ENCODE measurements around the gene IGSF3. TPM values are rescaled to one million over a fixed set of nuclear protein-coding genes. Genes with fewer than 3 reads are reported as not detected.

Gene IGSF3
- total RNA-seq, 4 donors from 2014 or later = 15.7 to 63.2 (median 49.2) TPM

DNA sequence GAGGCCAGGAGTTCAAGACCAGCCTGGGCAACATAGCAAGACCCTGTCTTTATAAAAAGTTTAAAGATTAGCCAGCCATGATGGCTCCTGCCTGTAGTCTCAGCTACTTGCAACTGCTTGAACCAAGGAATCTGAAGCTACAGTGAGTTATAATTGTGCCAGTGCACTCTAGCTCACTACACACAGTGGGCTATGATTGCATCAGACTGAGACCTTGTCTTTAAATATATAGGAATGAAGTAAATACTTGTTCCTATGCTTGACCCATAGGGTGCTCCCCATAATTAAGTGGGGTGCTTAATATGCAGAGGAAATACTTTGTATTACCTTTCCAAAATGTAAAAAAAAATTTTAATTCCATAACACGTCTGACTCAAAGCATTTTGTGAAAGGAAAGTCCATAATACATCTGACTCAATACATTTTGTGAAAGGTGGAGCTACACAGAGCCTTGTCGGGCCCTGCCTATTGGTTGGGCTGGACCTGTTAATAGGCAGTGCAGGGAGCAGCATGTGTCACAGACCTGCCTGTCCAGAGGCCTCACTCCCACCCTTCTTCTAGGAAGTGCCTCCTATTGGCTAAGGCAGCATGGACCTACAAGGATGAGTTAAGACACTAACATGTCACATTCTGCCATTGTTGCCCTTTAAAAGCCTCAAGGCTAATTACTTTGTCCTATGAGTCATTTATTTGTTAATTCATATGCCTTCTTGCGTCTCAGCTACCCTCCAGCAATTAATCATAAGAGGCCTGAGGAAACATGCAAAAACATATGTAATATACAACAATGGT lies 130.3 kb downstream of the IGSF3 start:
- no peaks in the 10 kb centered on the region for H3K27me3 ChIP-seq
- H3K4me3 ChIP-seq = no peak overlapping the region
- peaks cover 0 to 63% (median 0%) of the 10 kb centered on the region in 3 donors for H3K36me3 ChIP-seq
- peaks cover 0 to 8% (median 0%) of the 10 kb centered on the region in 4 donors for H3K4me1 ChIP-seq
- DNase-seq = no peak
- TF ChIP-seq, protein P1, sequence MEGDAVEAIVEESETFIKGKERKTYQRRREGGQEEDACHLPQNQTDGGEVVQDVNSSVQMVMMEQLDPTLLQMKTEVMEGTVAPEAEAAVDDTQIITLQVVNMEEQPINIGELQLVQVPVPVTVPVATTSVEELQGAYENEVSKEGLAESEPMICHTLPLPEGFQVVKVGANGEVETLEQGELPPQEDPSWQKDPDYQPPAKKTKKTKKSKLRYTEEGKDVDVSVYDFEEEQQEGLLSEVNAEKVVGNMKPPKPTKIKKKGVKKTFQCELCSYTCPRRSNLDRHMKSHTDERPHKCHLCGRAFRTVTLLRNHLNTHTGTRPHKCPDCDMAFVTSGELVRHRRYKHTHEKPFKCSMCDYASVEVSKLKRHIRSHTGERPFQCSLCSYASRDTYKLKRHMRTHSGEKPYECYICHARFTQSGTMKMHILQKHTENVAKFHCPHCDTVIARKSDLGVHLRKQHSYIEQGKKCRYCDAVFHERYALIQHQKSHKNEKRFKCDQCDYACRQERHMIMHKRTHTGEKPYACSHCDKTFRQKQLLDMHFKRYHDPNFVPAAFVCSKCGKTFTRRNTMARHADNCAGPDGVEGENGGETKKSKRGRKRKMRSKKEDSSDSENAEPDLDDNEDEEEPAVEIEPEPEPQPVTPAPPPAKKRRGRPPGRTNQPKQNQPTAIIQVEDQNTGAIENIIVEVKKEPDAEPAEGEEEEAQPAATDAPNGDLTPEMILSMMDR (IDR thresholded peaks at IDR 0.05) = no peak
- no peak for TF ChIP-seq POLR2A (IDR thresholded peaks at IDR 0.05)
- peak overlapping the region in 1 of 4 donors; percentile 10 for H3K27ac ChIP-seq
- H3K9me3 ChIP-seq = no peaks in the 10 kb centered on the region

DNA sequence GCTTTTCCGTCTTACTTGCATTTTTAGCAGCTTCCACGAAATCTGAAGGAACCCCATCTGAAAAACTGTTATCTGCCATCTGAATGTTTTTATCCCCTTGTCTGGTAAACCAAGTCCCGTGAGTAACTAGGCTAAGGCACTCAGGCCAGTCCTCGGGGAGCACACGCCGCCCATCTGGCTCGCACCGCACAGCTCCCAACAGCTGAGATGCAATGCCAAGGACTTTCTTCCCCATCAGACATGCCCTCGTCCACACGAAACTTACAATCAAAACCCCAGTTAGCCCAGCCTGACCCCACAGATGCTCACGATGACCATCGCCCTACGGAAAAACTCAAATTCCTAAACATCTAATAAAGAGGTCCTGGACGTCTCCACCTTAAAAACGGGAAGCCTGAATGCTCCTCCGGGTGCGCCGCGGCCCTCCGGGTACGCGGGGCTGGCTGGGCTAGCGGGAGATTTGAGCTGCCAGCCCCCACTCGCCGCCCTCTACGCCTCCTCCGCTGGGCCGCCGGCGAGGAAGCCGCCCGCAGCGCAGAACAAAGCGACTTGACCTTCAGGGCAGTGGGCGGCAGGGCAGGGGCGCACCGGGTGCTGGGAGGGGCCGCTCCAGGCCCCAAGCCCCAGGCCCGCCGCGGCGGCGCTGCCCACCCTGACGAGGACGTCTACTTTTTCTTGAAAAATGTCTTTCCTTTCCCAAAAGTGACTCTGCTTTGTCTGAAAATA lies 133.4 kb downstream of the IGSF3 start:
- Histone ChIP-seq H3K4me3 (no peak overlapping the region), H3K27ac (no peak overlapping the region), H3K36me3 (peaks cover 0 to 44% (median 0%) of the 10 kb centered on the region in 3 donors), H3K9me3 (no peaks in the 10 kb centered on the region), H3K4me1 (peaks cover 0 to 4% (median 0%) of the 10 kb centered on the region in 4 donors), H3K27me3 (no peaks in the 10 kb centered on the region)
- no peak for DNase-seq
- TF ChIP-seq, protein P1 (IDR thresholded peaks at IDR 0.05) = no peak
- no peak for TF ChIP-seq POLR2A (IDR thresholded peaks at IDR 0.05)

DNA sequence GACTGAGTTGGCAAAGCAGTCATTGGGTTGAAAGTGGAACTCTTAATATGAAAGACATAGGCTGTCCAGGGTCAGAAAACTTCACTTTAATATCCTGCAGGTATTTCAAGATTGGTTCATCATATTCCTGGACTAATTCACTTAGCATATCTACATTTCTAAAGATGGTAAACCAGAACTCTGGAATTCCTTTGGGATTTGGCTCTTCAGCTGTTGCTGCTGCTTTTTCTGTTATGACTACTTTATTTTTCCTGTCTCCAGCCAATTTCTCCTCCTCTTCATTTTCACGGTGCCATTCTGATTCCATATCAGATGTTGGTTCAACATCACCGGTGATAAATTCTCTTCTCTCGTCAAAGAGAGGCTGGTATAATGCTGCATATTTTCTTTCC lies 134.1 kb downstream of the IGSF3 start:
- peaks cover 0 to 3% (median 0%) of the 10 kb centered on the region in 4 donors for H3K4me1 ChIP-seq
- H3K4me3 ChIP-seq = no peak overlapping the region
- H3K27ac ChIP-seq = no peak overlapping the region
- no peak for DNase-seq
- no peaks in the 10 kb centered on the region for H3K9me3 ChIP-seq
- TF ChIP-seq, protein P1 (IDR thresholded peaks at IDR 0.05) = no peak
- TF ChIP-seq POLR2A (IDR thresholded peaks at IDR 0.05) = no peak
- no peaks in the 10 kb centered on the region for H3K27me3 ChIP-seq
- peaks cover 0 to 39% (median 0%) of the 10 kb centered on the region in 3 donors for H3K36me3 ChIP-seq

DNA sequence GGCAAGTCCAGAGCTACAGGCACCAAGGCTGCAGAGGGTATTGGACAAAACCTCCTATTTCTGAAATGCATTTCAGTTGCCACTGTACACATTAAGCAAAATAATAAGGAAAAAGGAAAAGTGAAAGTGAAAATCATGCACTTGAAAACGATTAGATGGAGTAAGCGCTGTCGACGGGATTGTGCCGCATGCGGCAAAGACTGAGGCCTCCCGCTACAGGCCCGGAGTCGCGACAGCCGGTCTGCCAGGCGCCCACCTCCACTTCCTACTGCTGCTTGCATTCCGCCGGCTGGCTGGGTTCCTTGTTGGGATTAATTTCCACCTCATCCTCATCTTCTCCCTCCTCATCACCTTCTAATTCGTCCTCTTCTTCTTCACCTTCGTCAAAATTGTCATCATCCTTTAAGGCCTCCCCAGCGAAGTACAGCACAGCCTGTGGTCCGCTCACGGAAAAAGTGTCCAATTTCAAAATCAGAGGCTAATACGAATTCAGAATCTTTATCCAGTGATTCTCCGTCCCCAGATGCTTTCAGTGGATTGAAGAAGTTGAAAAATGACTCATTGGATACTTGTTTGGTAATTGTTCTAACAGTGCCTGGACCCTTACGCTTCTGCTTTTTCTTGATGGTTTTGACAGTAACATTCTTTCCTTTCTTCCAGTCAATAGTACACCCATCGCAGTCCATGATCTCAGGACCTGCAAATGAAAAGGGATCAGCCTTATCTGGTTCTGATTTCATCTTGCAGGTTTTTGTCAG lies 134.7 kb downstream of the IGSF3 start:
- DNase-seq = no peak

DNA sequence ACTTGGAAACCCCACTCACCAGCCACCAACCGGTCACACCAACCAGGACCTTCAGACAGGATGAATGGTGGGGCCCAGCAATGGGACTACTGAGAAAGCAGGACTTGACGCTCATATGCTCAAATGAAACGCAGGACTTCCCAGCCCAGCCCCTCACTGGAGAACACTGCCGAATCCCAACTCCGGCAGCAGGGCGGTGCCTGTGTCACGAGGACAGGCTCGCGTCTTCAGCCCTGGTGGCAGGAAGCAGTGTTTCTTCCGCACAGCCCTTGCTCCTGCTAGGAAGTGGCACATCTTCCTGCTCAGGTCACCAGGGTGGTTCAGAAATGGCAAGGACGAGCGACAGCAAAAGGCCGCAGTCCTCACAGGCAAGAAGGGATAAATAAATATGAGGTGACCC lies 135.6 kb downstream of the IGSF3 start:
- no peaks in the 10 kb centered on the region for H3K27me3 ChIP-seq
- no peak for DNase-seq
- H3K4me1 ChIP-seq = no peaks in the 10 kb centered on the region
- H3K4me3 ChIP-seq = no peak overlapping the region
- H3K9me3 ChIP-seq = no peaks in the 10 kb centered on the region
- TF ChIP-seq, protein P1 (IDR thresholded peaks at IDR 0.05) = no peak
- no peak for TF ChIP-seq POLR2A (IDR thresholded peaks at IDR 0.05)
- peaks cover 0 to 39% (median 0%) of the 10 kb centered on the region in 3 donors for H3K36me3 ChIP-seq
- no peak overlapping the region for H3K27ac ChIP-seq

More for the DNA sequence above, 134.7 kb downstream of the IGSF3 start:
- Histone ChIP-seq H3K27me3 (no peaks in the 10 kb centered on the region), H3K36me3 (peaks cover 0 to 39% (median 0%) of the 10 kb centered on the region in 3 donors), H3K4me3 (no peak overlapping the region), H3K4me1 (no peaks in the 10 kb centered on the region), H3K27ac (no peak overlapping the region), H3K9me3 (no peaks in the 10 kb centered on the region)
- no peak for TF ChIP-seq POLR2A (IDR thresholded peaks at IDR 0.05)
- TF ChIP-seq, protein P1 (IDR thresholded peaks at IDR 0.05) = no peak

Measured in Peyer's patch (tissue), 4 donors.